Tibial artery (tissue), 4 donors: Measurements from ENCODE around the gene BEST1.

ENCODE experiments used
- DNase-seq, 2 donors: peaks; one replicate each; pipeline ENCODE4 v3.0.0-alpha.2; 2019
- H3K27ac ChIP-seq, 2 donors: fragments of 200-600 bp; sonication (generic) in 1 of 2; 1 replicate in 1 of 2; 2 replicates in 1 of 2; pipeline ENCODE4 v1.5.1; 2018 to 2019; ENCODE audit warnings: mild to moderate bottlenecking in 1 of 2
- H3K27me3 ChIP-seq, 2 donors: fragments of 200-600 bp; sonication (generic) in 1 of 2; one replicate each; pipeline versions ENCODE4 v1.5.1 to v1.6.0; 2016 to 2019
- H3K36me3 ChIP-seq, 3 donors: fragments of 200-600 bp; sonication (generic) in 2 of 3; one replicate each; pipeline ENCODE4 v1.5.1; 2016 to 2019; ENCODE audit warnings: mild to moderate bottlenecking in 2 of 3
- H3K4me1 ChIP-seq, 4 donors: fragments of 200-600 bp; sonication (generic) in 2 of 4; 1 replicate in 3 of 4; 2 replicates in 1 of 4; pipeline ENCODE4 v1.5.1; 2016 to 2019
- H3K4me3 ChIP-seq, 2 donors: fragments of 200-600 bp; sonication (generic) in 1 of 2; 1 replicate in 1 of 2; 2 replicates in 1 of 2; pipeline ENCODE4 v1.5.1; 2018 to 2019; ENCODE audit warnings: mild to moderate bottlenecking in 2 of 2
- H3K9me3 ChIP-seq, 3 donors: fragments of 200-600 bp; sonication (generic) in 1 of 3; one replicate each; pipeline ENCODE4 v1.5.1; 2016 to 2019
- intact Hi-C: fragments of 100-400 bp; cut with DNase I; formaldehyde crosslinking; loops from one replicate; pipeline ENCODE4 v1.15.0; 2023; ENCODE audit warnings: low total_unique reads
- TF ChIP-seq, protein P1 (sequence below), 2 experiments: fragments of 200-600 bp in 1 of 2; fragments of 450-650 bp in 1 of 2; IDR thresholded peaks; one replicate each; pipeline ENCODE4 v1.5.1; 2017 to 2019; ENCODE audit warnings: antibody characterized with exemption in 2 of 2, mild to moderate bottlenecking in 1 of 2, moderate library complexity in 1 of 2

BEST1 gene

DNA sequence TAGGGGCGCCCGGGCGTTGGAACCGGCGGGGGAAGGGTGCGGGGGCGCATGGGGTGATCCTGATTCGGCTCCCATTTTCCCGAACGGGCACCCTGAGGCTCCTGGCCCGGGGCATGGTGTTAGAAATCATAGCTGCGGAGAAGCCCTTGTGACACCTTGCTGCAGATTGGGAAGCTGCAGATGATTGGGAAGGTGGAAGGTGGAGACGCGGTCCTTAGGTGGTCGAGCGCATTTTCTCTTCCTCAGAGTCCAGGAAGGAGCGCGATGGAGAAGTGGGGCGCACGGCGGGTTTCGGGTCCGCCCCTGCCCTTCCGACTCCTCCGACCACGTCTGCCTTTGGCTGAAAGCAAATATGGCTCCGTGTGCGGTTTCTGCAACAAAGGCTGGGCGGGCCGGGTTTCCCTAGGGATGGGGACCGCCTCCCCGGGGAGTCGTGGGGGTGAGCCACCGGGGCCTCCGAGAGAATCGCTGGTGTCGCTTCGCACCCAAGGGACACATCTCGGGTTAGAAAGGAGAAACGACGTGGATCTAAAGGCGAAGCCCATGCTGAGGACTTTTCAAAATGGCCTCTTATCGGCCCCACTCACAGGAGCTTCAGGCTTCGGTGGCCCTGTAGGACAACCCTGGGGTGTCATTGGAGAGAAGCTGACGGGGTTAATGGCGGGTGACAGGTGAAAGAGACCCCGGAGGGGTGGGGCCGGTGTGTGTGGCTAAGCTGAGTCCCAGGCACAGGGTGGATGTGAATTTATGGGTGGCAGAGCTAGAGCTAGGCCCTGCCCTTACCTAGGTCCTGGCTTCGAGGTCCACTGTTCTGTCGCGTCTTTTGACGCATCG lies 18.0 kb downstream of the BEST1 start:
- intact Hi-C loops = loop anchor here (5.0 kb wide), 1 partner anchor 76 kb away; the partner anchor contains the start of gene FADS3
- H3K9me3 ChIP-seq = no peaks in the 10 kb centered on the region
- no peaks in the 10 kb centered on the region for H3K27me3 ChIP-seq
- TF ChIP-seq, protein P1, sequence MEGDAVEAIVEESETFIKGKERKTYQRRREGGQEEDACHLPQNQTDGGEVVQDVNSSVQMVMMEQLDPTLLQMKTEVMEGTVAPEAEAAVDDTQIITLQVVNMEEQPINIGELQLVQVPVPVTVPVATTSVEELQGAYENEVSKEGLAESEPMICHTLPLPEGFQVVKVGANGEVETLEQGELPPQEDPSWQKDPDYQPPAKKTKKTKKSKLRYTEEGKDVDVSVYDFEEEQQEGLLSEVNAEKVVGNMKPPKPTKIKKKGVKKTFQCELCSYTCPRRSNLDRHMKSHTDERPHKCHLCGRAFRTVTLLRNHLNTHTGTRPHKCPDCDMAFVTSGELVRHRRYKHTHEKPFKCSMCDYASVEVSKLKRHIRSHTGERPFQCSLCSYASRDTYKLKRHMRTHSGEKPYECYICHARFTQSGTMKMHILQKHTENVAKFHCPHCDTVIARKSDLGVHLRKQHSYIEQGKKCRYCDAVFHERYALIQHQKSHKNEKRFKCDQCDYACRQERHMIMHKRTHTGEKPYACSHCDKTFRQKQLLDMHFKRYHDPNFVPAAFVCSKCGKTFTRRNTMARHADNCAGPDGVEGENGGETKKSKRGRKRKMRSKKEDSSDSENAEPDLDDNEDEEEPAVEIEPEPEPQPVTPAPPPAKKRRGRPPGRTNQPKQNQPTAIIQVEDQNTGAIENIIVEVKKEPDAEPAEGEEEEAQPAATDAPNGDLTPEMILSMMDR (IDR thresholded peaks at IDR 0.05) = no peak
- peaks cover 6 to 79% (median 62%) of the 10 kb centered on the region in 4 donors for H3K4me1 ChIP-seq
- peak in 1 of 2 donors; percentile 82 for DNase-seq
- peak overlapping the region; percentile 68 to 95 for H3K4me3 ChIP-seq
- H3K36me3 ChIP-seq = peaks cover 30 to 37% (median 30%) of the 10 kb centered on the region in 3 donors
- peak overlapping the region; percentile 98 to 100 for H3K27ac ChIP-seq

DNA sequence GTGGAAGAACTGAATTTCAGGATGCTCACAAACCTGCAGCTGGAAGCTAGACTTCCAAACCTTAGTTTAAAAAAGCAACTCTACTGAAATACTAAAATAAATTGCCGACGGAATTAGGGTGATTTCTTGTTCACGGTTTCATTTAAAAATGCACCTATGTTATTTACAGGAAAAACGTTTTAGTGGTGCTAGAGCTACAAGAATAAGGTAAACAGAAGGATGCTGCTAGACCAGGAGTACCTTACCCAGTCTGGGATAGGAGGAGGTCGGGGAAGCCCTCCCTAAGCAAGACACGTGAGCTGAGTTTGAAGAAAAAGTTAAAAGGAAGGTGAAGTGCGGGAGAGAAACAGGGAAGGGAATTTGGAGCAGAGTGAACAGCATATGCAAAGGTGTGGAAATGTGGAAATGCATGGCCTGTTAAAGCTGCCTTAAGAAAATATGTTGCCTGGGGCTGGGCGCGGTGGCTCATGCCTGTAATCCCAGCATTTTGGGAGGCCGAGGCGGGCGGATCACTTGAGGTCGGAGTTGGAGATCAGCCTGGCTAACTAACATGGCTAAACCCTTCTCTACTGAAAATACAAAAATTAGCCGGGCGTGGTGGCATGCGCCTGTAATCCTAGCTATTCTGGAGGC lies 18.7 kb downstream of the BEST1 start:
- Histone ChIP-seq H3K36me3 (peaks cover 23 to 30% (median 23%) of the 10 kb centered on the region in 3 donors), H3K27me3 (no peaks in the 10 kb centered on the region), H3K4me3 (peak overlapping the region; percentile 68 to 95), H3K4me1 (peaks cover 6 to 79% (median 64%) of the 10 kb centered on the region in 4 donors), H3K9me3 (no peaks in the 10 kb centered on the region), H3K27ac (peak overlapping the region; percentile 98 to 100)
- TF ChIP-seq, protein P1 (IDR thresholded peaks at IDR 0.05) = no peak
- intact Hi-C loops = loop anchor here (5.0 kb wide), 1 partner anchor 77 kb away; the partner anchor contains the start of gene FADS3
- peak in 1 of 2 donors; percentile 66 for DNase-seq

DNA sequence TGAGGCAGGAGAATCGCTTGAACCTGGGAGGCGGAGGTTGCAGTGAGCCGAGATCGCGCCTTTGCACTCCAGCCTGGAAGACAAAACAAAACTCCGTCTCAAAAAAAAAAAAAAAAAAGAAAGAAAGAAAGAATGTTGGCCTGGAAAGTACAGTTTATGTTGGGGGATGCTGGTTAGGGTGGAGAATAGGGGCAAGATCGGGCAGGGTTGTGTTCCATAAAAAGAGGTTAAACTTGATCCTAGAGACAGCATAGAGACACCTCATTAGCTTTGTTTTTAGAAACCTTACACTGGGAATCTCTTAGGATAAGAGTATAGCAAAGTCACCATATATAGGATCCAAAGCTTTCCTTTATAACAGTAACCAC lies 19.2 kb downstream of the BEST1 start:
- TF ChIP-seq, protein P1 (IDR thresholded peaks at IDR 0.05) = no peak
- H3K4me3 ChIP-seq = no peak overlapping the region
- intact Hi-C loops = loop anchor here (5.0 kb wide), 1 partner anchor 77 kb away; the partner anchor contains the start of gene FADS3
- peak overlapping the region; percentile 98 to 100 for H3K27ac ChIP-seq
- peaks cover 18 to 25% (median 18%) of the 10 kb centered on the region in 3 donors for H3K36me3 ChIP-seq
- H3K9me3 ChIP-seq = no peaks in the 10 kb centered on the region
- H3K4me1 ChIP-seq = peaks cover 6 to 79% (median 63%) of the 10 kb centered on the region in 4 donors
- DNase-seq = no peak
- no peaks in the 10 kb centered on the region for H3K27me3 ChIP-seq

DNA sequence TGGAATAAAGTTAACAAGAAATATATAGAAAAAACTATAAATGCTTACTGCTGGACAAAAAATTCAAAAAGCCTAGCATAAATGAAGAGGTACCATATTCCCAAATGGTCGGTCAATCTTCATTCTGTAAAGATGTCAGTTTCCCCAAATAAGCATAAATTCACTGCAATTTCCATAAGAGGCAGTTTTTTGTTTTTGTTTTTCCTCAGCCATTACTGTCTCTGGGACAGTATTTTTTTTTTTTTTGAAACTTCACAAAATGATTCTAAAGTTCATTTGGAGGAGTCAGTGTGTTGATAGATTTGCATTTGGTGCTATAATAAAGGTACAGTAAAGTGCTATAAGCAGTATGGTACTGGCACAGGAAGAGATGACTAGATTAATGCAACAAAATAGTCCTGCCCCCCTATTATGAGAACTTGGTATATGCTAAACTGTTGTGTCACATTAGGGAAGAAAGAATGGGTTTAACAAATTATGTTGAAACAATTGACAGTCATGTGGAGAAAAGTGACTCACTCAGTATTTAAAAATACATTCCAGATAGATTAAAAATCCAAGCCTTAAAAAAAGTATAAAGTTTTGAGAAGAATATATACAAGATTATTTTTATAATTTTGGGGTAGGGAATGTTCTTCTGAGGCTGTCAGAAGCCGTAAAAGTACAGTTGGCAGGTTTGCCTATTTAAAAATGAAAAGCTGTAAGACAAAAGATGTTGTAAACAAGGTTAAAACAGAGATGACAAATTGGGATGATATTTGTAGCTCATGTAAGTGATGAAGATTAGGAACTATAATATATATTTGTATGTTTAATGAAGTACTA lies 19.9 kb downstream of the BEST1 start:
- intact Hi-C loops = loop anchor here (5.0 kb wide), 2 partner anchors 78 to 137 kb away; partner anchors contain the start of gene FADS3
- Histone ChIP-seq H3K27me3 (no peaks in the 10 kb centered on the region), H3K4me1 (peaks cover 6 to 79% (median 63%) of the 10 kb centered on the region in 4 donors), H3K27ac (peak overlapping the region; percentile 98 to 100), H3K36me3 (peaks cover 11 to 18% (median 11%) of the 10 kb centered on the region in 3 donors), H3K4me3 (no peak overlapping the region), H3K9me3 (no peaks in the 10 kb centered on the region)
- DNase-seq = no peak
- TF ChIP-seq, protein P1 (IDR thresholded peaks at IDR 0.05) = no peak
